IMR-90 (cell line): Measurements from ENCODE around the gene ZDHHC6. TPM values are rescaled to one million over a fixed set of nuclear protein-coding genes. Genes with fewer than 3 reads are reported as not detected.

Experiments used
- ATAC-seq: fragments of 200-7000 bp; cut with Tn5 transposase; 2 replicates; pipeline ENCODE4 v1.9.1; 2020; ENCODE audit warnings: low read depth, mild to moderate bottlenecking, moderate library complexity
- BruUV-seq: library from RNA; stranded (reverse); fragments of 400-500 nt; replicated peaks from 2 replicates; lab custom pipeline; 2021; lab: Mats Ljungman, UMichigan
- CTCF ChIA-PET: fragments of 300-600 bp; formaldehyde crosslinking; extraction: SDS; loops from one replicate; lab custom pipeline; 2021; ENCODE audit warnings: antibody characterized with exemption; lab: Yijun Ruan, JAX
- POLR2A ChIA-PET: fragments of 300-600 bp; sonication (Branson Sonifier 250); formaldehyde crosslinking; loops from one replicate; lab custom pipeline; 2022; ENCODE audit warnings: antibody characterized with exemption; ENCODE audit not compliant: unreplicated experiment; lab: Charles Lee
- DNase-seq: peaks from one replicate; pipeline ENCODE4 v3.0.0; 2013
- H2AFZ ChIP-seq: replicated peaks from 2 replicates; pipeline ENCODE3; 2013; ENCODE audit warnings: low read length, mild to moderate bottlenecking; ENCODE audit not compliant: poor library complexity
- H2AK5ac ChIP-seq: 2 replicates; pipeline ENCODE4 v1.6.1; 2013; ENCODE audit warnings: low read depth, low read length, inconsistent platforms
- H2AK9ac ChIP-seq: replicated peaks from 2 replicates; pipeline ENCODE3; 2013; ENCODE audit warnings: mild to moderate bottlenecking, low read depth, low read length, moderate library complexity; ENCODE audit not compliant: poor library complexity
- H2BK120ac ChIP-seq: 2 replicates; pipeline ENCODE4 v1.6.1; 2013; ENCODE audit warnings: low read depth, low read length, inconsistent platforms
- H2BK15ac ChIP-seq: 3 replicates; pipeline ENCODE4 v1.6.1; 2013; ENCODE audit warnings: low read depth, low read length, inconsistent platforms
- H2BK20ac ChIP-seq: 2 replicates; pipeline ENCODE4 v1.6.1; 2013; ENCODE audit warnings: low read depth, mild to moderate bottlenecking, inconsistent platforms, low read length, moderate library complexity
- H2BK5ac ChIP-seq: 2 replicates; pipeline ENCODE4 v1.6.1; 2013; ENCODE audit warnings: mild to moderate bottlenecking, low read depth, low read length, inconsistent platforms; ENCODE audit not compliant: poor library complexity, severe bottlenecking
- H3K14ac ChIP-seq: replicated peaks from 2 replicates; pipeline ENCODE4 v1.6.1; 2013; ENCODE audit warnings: low read depth, low read length, inconsistent platforms
- H3K18ac ChIP-seq: 2 replicates; pipeline ENCODE4 v1.6.1; 2013; ENCODE audit warnings: low read depth, low read length, control low read depth
- H3K23ac ChIP-seq: 2 replicates; pipeline ENCODE4 v1.6.1; 2013; ENCODE audit warnings: low read depth, low read length, inconsistent platforms
- H3K27ac ChIP-seq: 2 replicates; pipeline ENCODE4 v1.5.1; 2013; ENCODE audit warnings: mild to moderate bottlenecking, control low read depth, low read length; ENCODE audit not compliant: insufficient read depth
- H3K27me3 ChIP-seq: 2 replicates; pipeline ENCODE4 v1.6.1; 2013; ENCODE audit warnings: low read length; ENCODE audit not compliant: control insufficient read depth, insufficient read depth
- H3K36me3 ChIP-seq: 2 replicates; pipeline ENCODE4 v1.6.1; 2013; ENCODE audit warnings: low read length, mixed read lengths; ENCODE audit not compliant: control insufficient read depth, insufficient read depth
- H3K4ac ChIP-seq: 2 replicates; pipeline ENCODE4 v1.6.1; 2013; ENCODE audit warnings: low read depth, low read length, inconsistent platforms
- H3K4me1 ChIP-seq: 2 replicates; pipeline ENCODE4 v1.6.1; 2013; ENCODE audit warnings: low read length, mixed read lengths; ENCODE audit not compliant: control insufficient read depth, insufficient read depth
- H3K4me2 ChIP-seq: 2 replicates; pipeline ENCODE4 v1.6.1; 2013; ENCODE audit warnings: low read depth, mild to moderate bottlenecking, control low read depth, low read length, moderate library complexity
- H3K4me3 ChIP-seq: 2 replicates; pipeline ENCODE4 v1.5.1; 2013; ENCODE audit warnings: low read depth, mild to moderate bottlenecking, control low read depth, low read length, moderate library complexity; ENCODE audit not compliant: insufficient read depth
- H3K56ac ChIP-seq: 2 replicates; pipeline ENCODE4 v1.6.1; 2013; ENCODE audit warnings: low read length, inconsistent platforms; ENCODE audit not compliant: insufficient read depth; ENCODE audit errors: extremely low read depth
- H3K79me1 ChIP-seq, 2 experiments: 2 replicates each; pipeline ENCODE4 v1.6.1; 2013; ENCODE audit warnings: low read length in 2 of 2, inconsistent platforms in 1 of 2, low read depth in 1 of 2
- H3K9ac ChIP-seq: 2 replicates; pipeline ENCODE4 v1.6.1; 2013; ENCODE audit warnings: low read depth, low read length, control low read depth
- H3K9me1 ChIP-seq: 2 replicates; pipeline ENCODE4 v1.6.1; 2013; ENCODE audit warnings: low read length, inconsistent platforms; ENCODE audit not compliant: insufficient read depth
- H3K9me3 ChIP-seq: 2 replicates; pipeline ENCODE4 v1.6.1; 2013; ENCODE audit warnings: low read length; ENCODE audit not compliant: control insufficient read depth, insufficient read depth
- H4K20me1 ChIP-seq: 2 replicates; pipeline ENCODE4 v1.6.1; 2013; ENCODE audit warnings: low read length, inconsistent platforms; ENCODE audit not compliant: insufficient read depth
- H4K5ac ChIP-seq: 2 replicates; pipeline ENCODE4 v1.6.1; 2013; ENCODE audit warnings: mild to moderate bottlenecking, low read depth, low read length, control low read depth
- H4K8ac ChIP-seq, 2 experiments: 2 replicates each; pipeline ENCODE4 v1.6.1; 2013; ENCODE audit warnings: low read depth in 2 of 2, low read length in 2 of 2, control low read depth in 1 of 2, inconsistent platforms in 1 of 2
- H4K91ac ChIP-seq: 2 replicates; pipeline ENCODE4 v1.6.1; 2013; ENCODE audit warnings: low read depth, low read length, inconsistent platforms; ENCODE audit not compliant: insufficient read depth
- BHLHE40 ChIP-seq: fragments of 150-350 bp; IDR thresholded peaks from 2 replicates; pipeline ENCODE4 v1.6.1; 2016; ENCODE audit warnings: mild to moderate bottlenecking, low read depth, low read length
- CEBPB ChIP-seq: IDR thresholded peaks from 2 replicates; pipeline ENCODE4 v1.6.1; 2012; ENCODE audit warnings: low read depth, low read length, improper control_type of control experiment
- CHD1 ChIP-seq: IDR thresholded peaks from 2 replicates; pipeline ENCODE4 v1.6.1; 2012; ENCODE audit warnings: low read depth, low read length, improper control_type of control experiment
- ELK1 ChIP-seq: fragments of 150-350 bp; IDR thresholded peaks from 2 replicates; pipeline ENCODE4 v1.6.1; 2016; ENCODE audit warnings: low read depth, mild to moderate bottlenecking, low read length, moderate library complexity, borderline replicate concordance
- FOS ChIP-seq: fragments of 150-350 bp; IDR thresholded peaks from 2 replicates; pipeline ENCODE4 v1.6.1; 2016; ENCODE audit warnings: low read depth, low read length
- MAFK ChIP-seq: IDR thresholded peaks from 2 replicates; pipeline ENCODE4 v1.6.1; 2012; ENCODE audit warnings: low read depth, low read length, improper control_type of control experiment
- MAZ ChIP-seq: IDR thresholded peaks from 2 replicates; pipeline ENCODE4 v1.6.1; 2012; ENCODE audit warnings: low read depth, mild to moderate bottlenecking, low read length, improper control_type of control experiment, moderate library complexity, borderline replicate concordance
- MXI1 ChIP-seq: IDR thresholded peaks from 2 replicates; pipeline ENCODE4 v1.6.1; 2012; ENCODE audit warnings: low read depth, mild to moderate bottlenecking, low read length, moderate library complexity, borderline replicate concordance
- NFE2L2 ChIP-seq: fragments of 150-350 bp; IDR thresholded peaks from 2 replicates; pipeline ENCODE4 v1.6.1; 2016; ENCODE audit warnings: low read depth, mild to moderate bottlenecking, low read length
- POLR2A ChIP-seq: IDR thresholded peaks from 2 replicates; pipeline ENCODE4 v1.6.1; 2012; ENCODE audit warnings: mild to moderate bottlenecking, low read depth, low read length
- RAD21 ChIP-seq: IDR thresholded peaks from 2 replicates; pipeline ENCODE4 v1.6.1; 2012; ENCODE audit warnings: low read length, improper control_type of control experiment
- RCOR1 ChIP-seq: IDR thresholded peaks from 2 replicates; pipeline ENCODE4 v1.6.1; 2012; ENCODE audit warnings: mild to moderate bottlenecking, low read length, improper control_type of control experiment; ENCODE audit not compliant: insufficient replicate concordance
- RFX5 ChIP-seq: IDR thresholded peaks from 2 replicates; pipeline ENCODE4 v1.8.0; 2012; ENCODE audit warnings: low read depth, mild to moderate bottlenecking, low read length, moderate library complexity
- SMC3 ChIP-seq: fragments of 150-350 bp; IDR thresholded peaks from 2 replicates; pipeline ENCODE4 v1.6.1; 2016; ENCODE audit warnings: low read depth, mild to moderate bottlenecking, antibody characterized with exemption, low read length, moderate library complexity
- USF2 ChIP-seq: fragments of 150-350 bp; IDR thresholded peaks from 2 replicates; pipeline ENCODE4 v1.6.1; 2017; ENCODE audit warnings: mild to moderate bottlenecking, antibody characterized with exemption, low read length, low read depth
- dilution Hi-C: fragments of 300-500 bp; cut with HindIII; formaldehyde crosslinking; loops from one replicate; pipeline ENCODE4 v1.14.3; 2018; ENCODE audit warnings: low sequenced_read_pairs; ENCODE audit not compliant: unreplicated experiment
- in situ Hi-C: fragments of 300-500 bp; cut with MboI; formaldehyde crosslinking; loops from 3 replicates; pipeline ENCODE4 v1.14.3; 2019; ENCODE audit warnings: low sequenced_read_pairs, inconsistent platforms, mixed read lengths
- intact Hi-C: fragments of 100-400 bp; cut with micrococcal nuclease; formaldehyde crosslinking; loops from 2 replicates; pipeline ENCODE4 v1.10.0; 2022
- polyA plus RNA-seq, 3 experiments: library from polyadenylated mRNA; depleted of rRNA; stranded (reverse); fragments of >200 nt; gene quantifications; 2 replicates each; pipeline ENCODE4 v1.2.3, GENCODE V29; 2012; ENCODE audit warnings: low replicate concordance in 1 of 3
- total RNA-seq: library from RNA; depleted of rRNA; stranded (reverse); fragments of >200 nt; gene quantifications from 2 replicates; pipeline ENCODE4 v1.2.3, GENCODE V29; 2012
- TF ChIP-seq, protein P1 (sequence below): conservative IDR thresholded peaks from 2 replicates; pipeline ENCODE4 v1.5.1; 2012; ENCODE audit warnings: mild to moderate bottlenecking, low read depth, low read length, improper control_type of control experiment

The ZDHHC6 gene
- total and polyA plus RNA-seq, 2 of the 4 experiments (the other 2 are of a cell fraction) = 17.4 to 21.6 TPM

DNA sequence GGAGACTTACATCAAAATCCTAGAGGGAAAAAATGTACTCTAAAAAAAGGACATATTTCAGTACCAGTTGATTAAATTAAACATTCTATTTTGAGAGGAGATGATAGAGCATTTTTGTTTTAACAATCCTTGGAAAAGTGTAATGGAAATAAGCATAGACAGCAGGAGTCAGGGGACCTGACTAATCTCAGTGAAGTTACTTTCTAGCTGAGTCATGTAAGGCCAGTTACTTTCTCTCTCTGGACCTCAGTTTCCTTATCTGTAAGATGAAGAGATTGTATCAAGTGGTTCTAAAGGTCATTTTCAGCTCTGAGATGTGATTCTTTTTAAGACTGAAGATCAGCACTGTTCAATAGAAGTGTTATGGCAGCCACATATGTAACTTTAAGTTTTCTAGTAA lies 44.4 kb upstream of the ZDHHC6 start:
- H2BK15ac ChIP-seq = no peak overlapping the region
- H2BK5ac ChIP-seq = no peak overlapping the region
- no peaks in the 10 kb centered on the region for H3K27me3 ChIP-seq
- TF ChIP-seq POLR2A (no peak), NFE2L2 (peak; percentile 79), RCOR1 (no peak), RAD21 (no peak), FOS (no peak), BHLHE40 (no peak), CHD1 (no peak), USF2 (no peak), CEBPB (no peak), MAFK (peak; percentile 31; the same call in 1 of the 2 replicates), SMC3 (no peak), MAZ (no peak), ELK1 (no peak), RFX5 (no peak), MXI1 (no peak)
- TF ChIP-seq, protein P1, sequence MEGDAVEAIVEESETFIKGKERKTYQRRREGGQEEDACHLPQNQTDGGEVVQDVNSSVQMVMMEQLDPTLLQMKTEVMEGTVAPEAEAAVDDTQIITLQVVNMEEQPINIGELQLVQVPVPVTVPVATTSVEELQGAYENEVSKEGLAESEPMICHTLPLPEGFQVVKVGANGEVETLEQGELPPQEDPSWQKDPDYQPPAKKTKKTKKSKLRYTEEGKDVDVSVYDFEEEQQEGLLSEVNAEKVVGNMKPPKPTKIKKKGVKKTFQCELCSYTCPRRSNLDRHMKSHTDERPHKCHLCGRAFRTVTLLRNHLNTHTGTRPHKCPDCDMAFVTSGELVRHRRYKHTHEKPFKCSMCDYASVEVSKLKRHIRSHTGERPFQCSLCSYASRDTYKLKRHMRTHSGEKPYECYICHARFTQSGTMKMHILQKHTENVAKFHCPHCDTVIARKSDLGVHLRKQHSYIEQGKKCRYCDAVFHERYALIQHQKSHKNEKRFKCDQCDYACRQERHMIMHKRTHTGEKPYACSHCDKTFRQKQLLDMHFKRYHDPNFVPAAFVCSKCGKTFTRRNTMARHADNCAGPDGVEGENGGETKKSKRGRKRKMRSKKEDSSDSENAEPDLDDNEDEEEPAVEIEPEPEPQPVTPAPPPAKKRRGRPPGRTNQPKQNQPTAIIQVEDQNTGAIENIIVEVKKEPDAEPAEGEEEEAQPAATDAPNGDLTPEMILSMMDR = no peak
- H3K4ac ChIP-seq = no peak overlapping the region
- H3K4me2 ChIP-seq = no peak overlapping the region
- no peak overlapping the region for H4K8ac ChIP-seq
- no peak overlapping the region for H2BK120ac ChIP-seq
- no peak overlapping the region for H4K5ac ChIP-seq
- no peak overlapping the region for H3K9ac ChIP-seq
- no peak overlapping the region for H3K14ac ChIP-seq
- no peak overlapping the region for H3K18ac ChIP-seq
- no peak overlapping the region for H2AK9ac ChIP-seq
- ChIA-PET CTCF (interaction anchor here (1.8 kb wide), 1 partner anchor 19 kb away, joined by 7 read pairs; no protein-coding TSS in a partner anchor), POLR2A (no interaction called here)
- dilution Hi-C loops = no loop called here
- intact Hi-C loops = no loop called here
- H3K79me1 ChIP-seq = no peaks in the 10 kb centered on the region; a peak in 1 of 4 replicates
- no peak overlapping the region for H4K91ac ChIP-seq
- no TSS peak for BruUV-seq
- H2AFZ ChIP-seq = no peak overlapping the region
- no peaks in the 10 kb centered on the region for H4K20me1 ChIP-seq
- DNase-seq = peak; percentile 53
- in situ Hi-C loops = no loop called here
- no peaks in the 10 kb centered on the region for H3K9me1 ChIP-seq
- H3K36me3 ChIP-seq = no peaks in the 10 kb centered on the region
- H3K23ac ChIP-seq = no peak overlapping the region
- no peak overlapping the region for H3K56ac ChIP-seq
- no peak overlapping the region for H3K4me3 ChIP-seq
- H2BK20ac ChIP-seq = no peak overlapping the region
- H3K4me1 ChIP-seq = no peaks in the 10 kb centered on the region
- H2AK5ac ChIP-seq = no peak overlapping the region
- H3K9me3 ChIP-seq = no peaks in the 10 kb centered on the region
- peak; percentile 57 for ATAC-seq
- no peak overlapping the region for H3K27ac ChIP-seq
